ENCODE data around the gene RAPGEF2.

- no peak for TF ChIP-seq EZH2phosphoT487 (conservative IDR thresholded peaks at IDR 0.05; ENCODE audit: low read length)
- TF ChIP-seq, protein P1, sequence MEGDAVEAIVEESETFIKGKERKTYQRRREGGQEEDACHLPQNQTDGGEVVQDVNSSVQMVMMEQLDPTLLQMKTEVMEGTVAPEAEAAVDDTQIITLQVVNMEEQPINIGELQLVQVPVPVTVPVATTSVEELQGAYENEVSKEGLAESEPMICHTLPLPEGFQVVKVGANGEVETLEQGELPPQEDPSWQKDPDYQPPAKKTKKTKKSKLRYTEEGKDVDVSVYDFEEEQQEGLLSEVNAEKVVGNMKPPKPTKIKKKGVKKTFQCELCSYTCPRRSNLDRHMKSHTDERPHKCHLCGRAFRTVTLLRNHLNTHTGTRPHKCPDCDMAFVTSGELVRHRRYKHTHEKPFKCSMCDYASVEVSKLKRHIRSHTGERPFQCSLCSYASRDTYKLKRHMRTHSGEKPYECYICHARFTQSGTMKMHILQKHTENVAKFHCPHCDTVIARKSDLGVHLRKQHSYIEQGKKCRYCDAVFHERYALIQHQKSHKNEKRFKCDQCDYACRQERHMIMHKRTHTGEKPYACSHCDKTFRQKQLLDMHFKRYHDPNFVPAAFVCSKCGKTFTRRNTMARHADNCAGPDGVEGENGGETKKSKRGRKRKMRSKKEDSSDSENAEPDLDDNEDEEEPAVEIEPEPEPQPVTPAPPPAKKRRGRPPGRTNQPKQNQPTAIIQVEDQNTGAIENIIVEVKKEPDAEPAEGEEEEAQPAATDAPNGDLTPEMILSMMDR (IDR thresholded peaks at IDR 0.05; ENCODE audit: insufficient read depth, low read length, poor library complexity, severe bottlenecking) = no peak
Observed at GRCh38 chr4:159103384-159103990, 608 bp downstream of the RAPGEF2 start.
